Activated CD4-positive, alpha-beta T cell treated with anti-CD3 and anti-CD28 coated beads, Interleukin-2, amount 10 ng/mL, durations not matched to agents 24 days and 14 days (primary cell): ENCODE measurements around the gene RUFY3. TPM values are rescaled to one million over a fixed set of nuclear protein-coding genes. Genes with fewer than 3 reads are reported as not detected.

Source experiments
- total RNA-seq: library from RNA; stranded (reverse); gene quantifications from 2 replicates; pipeline ENCODE4 v1.2.3, GENCODE V29; 2022

RUFY3 gene
- total RNA-seq, 1 donor from 2014 or later = 11.5 TPM

Other genes starting within 250 kb of the RUFY3 start
- gene MUC7, start 249.8 kb upstream of the RUFY3 start, total RNA-seq = not detected in 2 replicates
- not detected in 2 replicates for gene AMTN, start 203.4 kb upstream of the RUFY3 start, total RNA-seq
- not detected in 2 replicates for gene AMBN, start 129.7 kb upstream of the RUFY3 start, total RNA-seq
- gene ENAM, start 93.2 kb upstream of the RUFY3 start, total RNA-seq = not detected in 2 replicates
- gene JCHAIN, start 55.5 kb upstream of the RUFY3 start, total RNA-seq = not detected in 2 replicates
- gene UTP3, start 33.4 kb upstream of the RUFY3 start, total RNA-seq = 45.9 and 47.6 TPM in 2 replicates
- 122 and 124 TPM in 2 replicates for gene GRSF1, start 117.9 kb downstream of the RUFY3 start, total RNA-seq
- 23.1 and 24.1 TPM in 2 replicates for gene MOB1B, start 180.4 kb downstream of the RUFY3 start, total RNA-seq